ENCODE measurements around the gene SPECC1L.
A peak's percentile ranks its signal among the peaks of the same experiment; 100 is the strongest.

The SPECC1L gene

GRCh38 chr22:24427500-24428164 is 157.0 kb downstream of the SPECC1L start, which contains the start of gene ADORA2A:
Gene ADORA2A (plus strand): TSS chr22:24427599. CDS start chr22:24433405, 5,806 bp downstream.
- TF ChIP-seq CTCF (IDR thresholded peaks at IDR 0.05; ENCODE audit: insufficient read depth, low read depth, low read length, missing control alignments), result no peak
- no peak within 1 kb of the TSS for H3K4me3 ChIP-seq (ENCODE audit: low read length)
- DNase-seq (ENCODE audit: low read depth), result no peak

GRCh38 chr22:24428751-24429410 is 158.2 kb downstream of the SPECC1L start:
- no peak for TF ChIP-seq CTCF (IDR thresholded peaks at IDR 0.05; ENCODE audit: insufficient read depth, low read depth, low read length, missing control alignments)
- DNase-seq (ENCODE audit: low read depth), result no peak
- no peak overlapping the region for H3K4me3 ChIP-seq (ENCODE audit: low read length)

- H3K4me3 ChIP-seq (ENCODE audit: low read length), result no peak overlapping the region
- DNase-seq (ENCODE audit: low read depth), result peak; percentile 62
- TF ChIP-seq CTCF (IDR thresholded peaks at IDR 0.05; ENCODE audit: insufficient read depth, low read depth, low read length, missing control alignments), result no peak
Observed at GRCh38 chr22:24429411-24430365, 159.1 kb downstream of the SPECC1L start.

GRCh38 chr22:24430431-24431308 is 160.0 kb downstream of the SPECC1L start:
- no peak overlapping the region for H3K4me3 ChIP-seq (ENCODE audit: low read length)
- no peak for TF ChIP-seq CTCF (IDR thresholded peaks at IDR 0.05; ENCODE audit: insufficient read depth, low read depth, low read length, missing control alignments)

GRCh38 chr22:24431309-24432034 is 160.8 kb downstream of the SPECC1L start:
- DNase-seq (ENCODE audit: low read depth), result no peak
- TF ChIP-seq CTCF (IDR thresholded peaks at IDR 0.05; ENCODE audit: insufficient read depth, low read depth, low read length, missing control alignments), result no peak
- no peak overlapping the region for H3K4me3 ChIP-seq (ENCODE audit: low read length)

More at GRCh38 chr22:24430431-24431308, 160.0 kb downstream of the SPECC1L start:
- no peak for DNase-seq (ENCODE audit: low read depth)
